Measurements from ENCODE around the gene CGREF1.

DNA sequence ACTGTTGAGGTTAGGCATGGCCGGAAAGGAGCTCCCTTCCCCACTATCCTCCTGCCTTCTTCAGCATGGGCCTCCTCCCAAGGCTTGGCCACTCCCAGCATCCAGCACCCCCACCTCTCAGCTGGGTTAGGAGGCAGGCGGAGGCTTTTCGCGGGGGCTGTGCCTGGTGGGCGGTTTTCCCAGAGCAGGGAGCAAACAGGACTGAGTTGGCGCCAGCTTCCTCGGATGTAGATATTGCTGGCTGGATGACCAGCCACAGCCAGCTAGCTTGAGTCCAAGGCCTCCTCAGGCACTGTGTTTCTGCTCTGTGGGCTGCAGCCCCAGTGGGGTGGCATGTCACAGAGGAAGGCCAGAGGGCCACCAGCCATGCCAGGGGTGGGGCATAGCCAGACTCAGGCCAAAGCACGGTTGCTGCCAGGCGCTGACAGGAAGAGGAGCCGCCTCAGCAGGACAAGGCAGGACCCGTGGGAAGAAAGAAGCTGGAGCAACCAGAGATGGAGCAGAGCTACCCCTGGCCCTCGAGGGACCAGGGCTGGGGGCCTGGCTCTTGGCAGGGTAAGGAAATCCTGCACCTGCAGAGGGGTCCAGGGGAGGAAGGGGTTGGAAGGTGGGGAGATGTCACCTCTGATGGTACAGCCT is 30.0 kb upstream of the CGREF1 start, which contains the start of gene TCF23:
- TF ChIP-seq, protein P1, sequence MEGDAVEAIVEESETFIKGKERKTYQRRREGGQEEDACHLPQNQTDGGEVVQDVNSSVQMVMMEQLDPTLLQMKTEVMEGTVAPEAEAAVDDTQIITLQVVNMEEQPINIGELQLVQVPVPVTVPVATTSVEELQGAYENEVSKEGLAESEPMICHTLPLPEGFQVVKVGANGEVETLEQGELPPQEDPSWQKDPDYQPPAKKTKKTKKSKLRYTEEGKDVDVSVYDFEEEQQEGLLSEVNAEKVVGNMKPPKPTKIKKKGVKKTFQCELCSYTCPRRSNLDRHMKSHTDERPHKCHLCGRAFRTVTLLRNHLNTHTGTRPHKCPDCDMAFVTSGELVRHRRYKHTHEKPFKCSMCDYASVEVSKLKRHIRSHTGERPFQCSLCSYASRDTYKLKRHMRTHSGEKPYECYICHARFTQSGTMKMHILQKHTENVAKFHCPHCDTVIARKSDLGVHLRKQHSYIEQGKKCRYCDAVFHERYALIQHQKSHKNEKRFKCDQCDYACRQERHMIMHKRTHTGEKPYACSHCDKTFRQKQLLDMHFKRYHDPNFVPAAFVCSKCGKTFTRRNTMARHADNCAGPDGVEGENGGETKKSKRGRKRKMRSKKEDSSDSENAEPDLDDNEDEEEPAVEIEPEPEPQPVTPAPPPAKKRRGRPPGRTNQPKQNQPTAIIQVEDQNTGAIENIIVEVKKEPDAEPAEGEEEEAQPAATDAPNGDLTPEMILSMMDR (IDR thresholded peaks at IDR 0.05; ENCODE audit: extremely low read depth in 1 of 2, insufficient read depth in 1 of 2, low read depth in 1 of 2, low read length in 2 of 2): no peak
- no peak for TF ChIP-seq POLR2AphosphoS5 (IDR thresholded peaks at IDR 0.05; ENCODE audit: insufficient read depth, low read depth, low read length)
- TF ChIP-seq GATA2 (IDR thresholded peaks at IDR 0.05; ENCODE audit: insufficient read depth, insufficient read length, low read depth, low read length): no peak
- TF ChIP-seq EZH2 (IDR thresholded peaks at IDR 0.05; ENCODE audit: borderline replicate concordance, low read depth, low read length, severe bottlenecking): no peak

Data from endothelial cell of umbilical vein (primary cell).